ENCODE data around the gene C4orf46.
A peak's percentile ranks its signal among the peaks of the same experiment; 100 is the strongest.

The C4orf46 gene

DNA sequence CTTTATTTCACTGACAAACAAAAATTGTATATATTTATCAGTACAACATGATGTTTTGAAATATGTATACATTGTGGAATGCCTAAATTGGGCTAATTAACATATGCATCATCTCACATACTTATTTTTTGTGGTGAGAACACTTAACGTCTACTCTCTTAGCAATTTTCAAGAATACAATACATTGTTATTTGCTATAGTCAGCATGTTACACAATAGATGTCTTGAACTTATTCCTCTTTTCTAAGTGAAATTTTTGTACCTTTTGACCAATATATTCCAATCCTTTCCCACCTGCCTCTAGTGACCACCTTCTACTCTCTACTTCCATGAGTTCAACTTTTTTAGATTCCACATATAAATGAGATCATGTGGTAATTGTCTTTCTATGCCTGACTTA lies 35.1 kb downstream of the C4orf46 start:
- Histone ChIP-seq H3K9me3 (ENCODE audit: low read depth, low read length) (no peaks in the 10 kb centered on the region), H3K36me3 (ENCODE audit: insufficient read depth, low read length) (no peaks in the 10 kb centered on the region), H3K27ac (no peak overlapping the region), H3K9ac (ENCODE audit: insufficient read length) (no peak overlapping the region), H3K4me3 (no peak overlapping the region)
- DNase-seq (ENCODE audit: low read depth, low spot score), result no peak
- TF ChIP-seq EZH2 (IDR thresholded peaks at IDR 0.05), result no peak
- no peak for TF ChIP-seq FOXP2 (optimal IDR thresholded peaks at IDR 0.05; ENCODE audit: control extremely low read depth, extremely low read length, insufficient read depth)
- no peak for TF ChIP-seq POLR2AphosphoS5 (IDR thresholded peaks at IDR 0.05; ENCODE audit: borderline replicate concordance, low read depth, low read length)

DNA sequence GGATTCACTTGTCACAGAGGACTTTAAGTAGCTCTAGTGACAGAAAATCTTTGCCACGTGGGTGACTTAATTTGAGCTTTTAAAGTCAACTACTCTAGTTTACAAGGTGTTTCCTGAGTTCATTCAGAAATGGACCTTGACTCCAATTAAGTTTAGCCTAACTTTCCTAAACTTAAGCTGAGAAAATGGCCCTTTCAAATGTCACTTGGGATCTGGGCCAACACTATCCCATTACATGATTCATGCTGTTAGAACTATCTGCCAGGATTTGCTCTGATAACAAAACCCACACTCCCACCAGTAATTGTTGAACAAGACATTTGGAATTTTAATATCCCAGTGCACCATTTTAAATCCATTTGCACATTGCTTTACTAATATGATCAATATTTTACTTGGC lies 40.8 kb downstream of the C4orf46 start:
- TF ChIP-seq FOXP2 (optimal IDR thresholded peaks at IDR 0.05; ENCODE audit: control extremely low read depth, extremely low read length, insufficient read depth), result no peak
- TF ChIP-seq POLR2AphosphoS5 (IDR thresholded peaks at IDR 0.05; ENCODE audit: borderline replicate concordance, low read depth, low read length), result no peak
- TF ChIP-seq EZH2 (IDR thresholded peaks at IDR 0.05), result no peak
- Histone ChIP-seq H3K36me3 (ENCODE audit: insufficient read depth, low read length) (no peaks in the 10 kb centered on the region), H3K4me3 (no peak overlapping the region), H3K9ac (ENCODE audit: insufficient read length) (no peak overlapping the region), H3K9me3 (ENCODE audit: low read depth, low read length) (no peaks in the 10 kb centered on the region), H3K27ac (no peak overlapping the region)
- DNase-seq (ENCODE audit: low read depth, low spot score), result no peak

DNA sequence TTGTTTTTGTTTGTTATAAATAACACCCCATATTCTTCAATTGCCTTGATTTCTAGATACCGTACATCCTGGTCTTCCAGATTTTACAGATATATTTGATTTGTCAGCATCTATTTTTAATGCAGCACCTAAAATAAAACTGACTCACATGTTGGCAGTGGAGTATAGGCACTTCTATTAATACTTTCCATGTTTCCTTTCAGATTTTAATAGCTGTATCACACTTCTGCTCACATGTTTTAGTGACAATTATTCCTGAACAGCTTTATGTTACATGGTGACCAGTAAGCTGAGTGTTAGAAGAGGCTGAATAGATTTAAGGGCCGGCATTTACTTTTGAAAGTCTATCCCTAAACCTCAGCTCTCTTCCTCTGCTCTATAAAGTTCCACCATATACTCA lies 46.1 kb downstream of the C4orf46 start:
- H3K9ac ChIP-seq (ENCODE audit: insufficient read length), result no peak overlapping the region
- DNase-seq (ENCODE audit: low read depth, low spot score), result no peak
- H3K4me3 ChIP-seq, result no peak overlapping the region
- TF ChIP-seq EZH2 (IDR thresholded peaks at IDR 0.05) (no peak), POLR2AphosphoS5 (IDR thresholded peaks at IDR 0.05; ENCODE audit: borderline replicate concordance, low read depth, low read length) (no peak), FOXP2 (optimal IDR thresholded peaks at IDR 0.05; ENCODE audit: control extremely low read depth, extremely low read length, insufficient read depth) (no peak)
- no peaks in the 10 kb centered on the region for H3K36me3 ChIP-seq (ENCODE audit: insufficient read depth, low read length)
- H3K9me3 ChIP-seq (ENCODE audit: low read depth, low read length), result no peaks in the 10 kb centered on the region
- H3K27ac ChIP-seq, result no peak overlapping the region

DNA sequence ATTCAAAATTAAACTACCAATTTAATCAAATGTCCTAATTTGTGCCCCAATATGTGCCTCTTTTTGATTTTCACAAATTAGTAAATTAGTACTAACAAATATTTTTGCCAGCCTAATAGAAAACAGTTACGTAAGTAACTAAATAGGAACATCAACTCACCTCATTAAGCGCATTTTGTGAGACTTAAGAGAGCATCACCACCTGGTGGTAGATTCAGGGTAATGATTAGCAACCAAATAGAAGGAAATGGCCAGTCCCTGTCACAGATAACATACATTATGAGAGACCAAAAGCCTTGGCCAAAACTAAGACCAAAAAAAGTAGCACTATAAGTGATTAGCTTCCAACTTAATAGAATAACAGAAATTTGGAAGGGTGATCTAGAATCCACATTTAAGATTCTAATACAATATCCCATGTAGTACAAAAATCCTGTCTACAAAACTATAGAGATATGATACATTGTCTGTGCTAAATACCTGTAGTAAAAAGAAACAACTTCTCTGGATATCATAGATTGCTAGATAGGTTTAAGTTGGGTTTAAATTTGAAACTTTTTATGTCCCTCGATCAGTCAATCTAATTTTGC lies 46.7 kb downstream of the C4orf46 start:
- no peak for TF ChIP-seq EZH2 (IDR thresholded peaks at IDR 0.05)
- H3K36me3 ChIP-seq (ENCODE audit: insufficient read depth, low read length), result no peaks in the 10 kb centered on the region
- no peak overlapping the region for H3K4me3 ChIP-seq
- no peaks in the 10 kb centered on the region for H3K9me3 ChIP-seq (ENCODE audit: low read depth, low read length)
- H3K27ac ChIP-seq, result no peak overlapping the region
- H3K9ac ChIP-seq (ENCODE audit: insufficient read length), result no peak overlapping the region
- peak; percentile 18 for DNase-seq (ENCODE audit: low read depth, low spot score)

DNA sequence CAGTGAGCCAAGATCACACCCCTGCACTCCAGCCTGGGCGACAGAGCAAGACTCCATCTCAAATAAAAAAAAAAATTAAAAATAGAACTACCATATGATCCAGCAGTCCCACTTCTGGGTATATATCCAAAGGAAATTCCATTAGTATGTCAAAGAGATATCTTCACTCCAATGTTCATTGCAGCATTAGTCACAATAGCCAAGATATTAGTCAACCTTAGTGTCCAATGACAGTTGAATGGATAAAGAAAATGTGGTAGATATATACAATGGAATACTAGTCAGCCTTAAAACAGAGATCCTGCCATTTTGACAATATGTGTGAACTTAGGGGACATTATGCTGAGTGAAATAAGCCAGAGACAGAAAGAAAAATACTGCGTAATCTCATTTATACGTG lies 49.4 kb downstream of the C4orf46 start:
- Histone ChIP-seq H3K4me3 (no peak overlapping the region), H3K36me3 (ENCODE audit: insufficient read depth, low read length) (no peaks in the 10 kb centered on the region), H3K9ac (ENCODE audit: insufficient read length) (no peak overlapping the region), H3K27ac (no peak overlapping the region), H3K9me3 (ENCODE audit: low read depth, low read length) (no peaks in the 10 kb centered on the region)
- TF ChIP-seq EZH2 (IDR thresholded peaks at IDR 0.05), result no peak
- no peak for TF ChIP-seq FOXP2 (optimal IDR thresholded peaks at IDR 0.05; ENCODE audit: control extremely low read depth, extremely low read length, insufficient read depth)
- TF ChIP-seq POLR2AphosphoS5 (IDR thresholded peaks at IDR 0.05; ENCODE audit: borderline replicate concordance, low read depth, low read length), result no peak
- no peak for DNase-seq (ENCODE audit: low read depth, low spot score)

DNA sequence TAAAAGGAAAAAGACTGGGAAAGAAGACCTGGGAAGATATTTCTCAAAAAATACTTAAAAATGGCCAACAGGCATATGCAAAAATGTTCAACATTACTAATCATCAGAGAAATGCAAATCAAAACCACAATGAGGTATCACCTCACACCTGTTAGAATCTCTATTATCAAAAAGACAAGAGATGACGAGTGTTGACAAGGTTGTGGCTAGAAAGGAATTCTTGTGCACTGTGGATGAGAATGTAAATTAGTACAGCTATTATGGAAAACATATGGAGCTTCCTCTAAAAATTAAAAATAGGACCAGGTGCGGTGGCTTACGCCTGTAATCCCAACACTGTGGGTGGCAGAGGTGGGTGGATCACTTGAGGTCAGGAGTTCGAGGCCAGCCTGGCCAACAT lies 50.0 kb downstream of the C4orf46 start:
- Histone ChIP-seq H3K36me3 (ENCODE audit: insufficient read depth, low read length) (no peaks in the 10 kb centered on the region), H3K4me3 (no peak overlapping the region), H3K9me3 (ENCODE audit: low read depth, low read length) (no peaks in the 10 kb centered on the region), H3K27ac (no peak overlapping the region), H3K9ac (ENCODE audit: insufficient read length) (no peak overlapping the region)
- no peak for DNase-seq (ENCODE audit: low read depth, low spot score)
- no peak for TF ChIP-seq FOXP2 (optimal IDR thresholded peaks at IDR 0.05; ENCODE audit: control extremely low read depth, extremely low read length, insufficient read depth)
- no peak for TF ChIP-seq EZH2 (IDR thresholded peaks at IDR 0.05)
- TF ChIP-seq POLR2AphosphoS5 (IDR thresholded peaks at IDR 0.05; ENCODE audit: borderline replicate concordance, low read depth, low read length), result no peak

DNA sequence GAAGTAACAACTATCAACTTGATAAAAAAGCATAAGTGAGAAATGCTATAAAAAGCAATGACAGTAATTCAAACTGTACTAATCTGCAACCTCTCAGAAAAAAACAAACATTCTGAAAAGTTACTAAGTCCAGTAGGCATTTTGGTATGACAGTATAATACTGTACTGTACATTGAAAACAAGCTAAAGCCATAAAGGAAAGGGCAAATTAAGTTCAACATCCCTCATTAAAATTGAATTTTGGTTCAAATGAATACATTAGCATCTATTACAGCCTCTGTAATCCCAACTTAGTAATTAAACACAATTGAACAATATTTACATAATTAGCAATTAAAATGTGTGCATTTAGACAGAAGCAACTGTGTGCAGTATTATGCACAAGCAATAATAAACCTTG lies 53.7 kb downstream of the C4orf46 start:
- Histone ChIP-seq H3K9me3 (ENCODE audit: low read depth, low read length) (no peaks in the 10 kb centered on the region), H3K4me3 (no peak overlapping the region), H3K36me3 (ENCODE audit: insufficient read depth, low read length) (no peaks in the 10 kb centered on the region), H3K9ac (ENCODE audit: insufficient read length) (no peak overlapping the region), H3K27ac (no peak overlapping the region)
- TF ChIP-seq EZH2 (IDR thresholded peaks at IDR 0.05) (no peak), POLR2AphosphoS5 (IDR thresholded peaks at IDR 0.05; ENCODE audit: borderline replicate concordance, low read depth, low read length) (no peak), FOXP2 (optimal IDR thresholded peaks at IDR 0.05; ENCODE audit: control extremely low read depth, extremely low read length, insufficient read depth) (no peak)
- no peak for DNase-seq (ENCODE audit: low read depth, low spot score)

Measured in SK-N-MC (cell line).